Activated CD8-positive, alpha-beta memory T cell treated with anti-CD3 and anti-CD28 coated beads, Interleukin-2, amount 50 U/mL, for 1 hour (primary cell): ENCODE measurements around the gene STK25.
"Not testable (repeated sequence)": the region's sequence is repeated elsewhere in the genome, so short reads cannot be mapped to it uniquely, and the experiment has no call there.

Experiments
- DNase-seq: peaks from one replicate; pipeline ENCODE4 v3.0.0-alpha.2; 2020; ENCODE audit errors: extremely low read depth

Gene STK25

GRCh38 chr2:241539616-241540374 lies 31.4 kb upstream of the STK25 start:
- no peak for DNase-seq

GRCh38 chr2:241538838-241539615 lies 30.6 kb upstream of the STK25 start:
- no peak for DNase-seq

- DNase-seq, result no peak
Observed at GRCh38 chr2:241535871-241536655, 27.7 kb upstream of the STK25 start.

GRCh38 chr2:241534701-241535375 lies 26.5 kb upstream of the STK25 start:
- DNase-seq, result no peak

GRCh38 chr2:241534293-241534692 lies 25.9 kb upstream of the STK25 start:
- DNase-seq, result no peak

GRCh38 chr2:241532733-241533601 lies 24.6 kb upstream of the STK25 start:
- DNase-seq, result no peak

GRCh38 chr2:241532168-241532567 lies 23.8 kb upstream of the STK25 start:
- no peak for DNase-seq

- DNase-seq, result no peak
Observed at GRCh38 chr2:241531161-241531722, 22.9 kb upstream of the STK25 start.

- no peak for DNase-seq
Observed at GRCh38 chr2:241530571-241530970, 22.2 kb upstream of the STK25 start.

- not testable (repeated sequence) for DNase-seq
Observed at GRCh38 chr2:241525818-241526780, 17.7 kb upstream of the STK25 start.

- no peak for DNase-seq
Observed at GRCh38 chr2:241522477-241522876, 14.1 kb upstream of the STK25 start.

- no peak for DNase-seq
Observed at GRCh38 chr2:241519669-241520068, 11.3 kb upstream of the STK25 start.

GRCh38 chr2:241517297-241517696 lies 8.9 kb upstream of the STK25 start:
- DNase-seq, result no peak

GRCh38 chr2:241516520-241516965 lies 8.2 kb upstream of the STK25 start:
- DNase-seq, result no peak

- DNase-seq, result no peak
Observed at GRCh38 chr2:241514986-241515737, 6.8 kb upstream of the STK25 start.

GRCh38 chr2:241514553-241514952 lies 6.2 kb upstream of the STK25 start:
- DNase-seq, result no peak

- DNase-seq, result no peak
Observed at GRCh38 chr2:241511091-241511741, 2.8 kb upstream of the STK25 start.
